Measurements from ENCODE around the gene ACTG1.

The ACTG1 gene

GRCh38 chr17:81539961-81540675 is 27.5 kb upstream of the ACTG1 start:
- TF ChIP-seq ZNF274 (IDR thresholded peaks at IDR 0.05; ENCODE audit: low read depth, low read length), result no peak
- H3K4me3 ChIP-seq (ENCODE audit: low read length), result no peak overlapping the region

DNA sequence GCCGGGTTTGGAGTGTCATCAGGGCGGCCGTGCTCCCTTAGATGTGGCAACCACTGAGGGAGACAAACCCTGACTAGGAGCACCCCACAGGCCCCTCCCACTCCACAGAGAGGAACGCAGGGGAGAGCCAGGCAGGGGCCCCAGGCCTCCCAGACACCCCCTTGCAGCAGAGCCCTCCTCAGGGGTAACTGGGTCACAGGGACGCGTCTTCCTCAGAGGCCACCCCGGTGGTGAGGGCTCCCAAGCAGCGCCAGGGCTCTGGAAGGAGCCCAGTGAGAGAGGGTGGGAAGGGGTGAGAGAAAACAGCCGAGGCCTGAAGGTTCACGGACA is 26.9 kb upstream of the ACTG1 start:
- H3K4me3 ChIP-seq (ENCODE audit: low read length), result no peak overlapping the region
- no peak for TF ChIP-seq ZNF274 (IDR thresholded peaks at IDR 0.05; ENCODE audit: low read depth, low read length)

DNA sequence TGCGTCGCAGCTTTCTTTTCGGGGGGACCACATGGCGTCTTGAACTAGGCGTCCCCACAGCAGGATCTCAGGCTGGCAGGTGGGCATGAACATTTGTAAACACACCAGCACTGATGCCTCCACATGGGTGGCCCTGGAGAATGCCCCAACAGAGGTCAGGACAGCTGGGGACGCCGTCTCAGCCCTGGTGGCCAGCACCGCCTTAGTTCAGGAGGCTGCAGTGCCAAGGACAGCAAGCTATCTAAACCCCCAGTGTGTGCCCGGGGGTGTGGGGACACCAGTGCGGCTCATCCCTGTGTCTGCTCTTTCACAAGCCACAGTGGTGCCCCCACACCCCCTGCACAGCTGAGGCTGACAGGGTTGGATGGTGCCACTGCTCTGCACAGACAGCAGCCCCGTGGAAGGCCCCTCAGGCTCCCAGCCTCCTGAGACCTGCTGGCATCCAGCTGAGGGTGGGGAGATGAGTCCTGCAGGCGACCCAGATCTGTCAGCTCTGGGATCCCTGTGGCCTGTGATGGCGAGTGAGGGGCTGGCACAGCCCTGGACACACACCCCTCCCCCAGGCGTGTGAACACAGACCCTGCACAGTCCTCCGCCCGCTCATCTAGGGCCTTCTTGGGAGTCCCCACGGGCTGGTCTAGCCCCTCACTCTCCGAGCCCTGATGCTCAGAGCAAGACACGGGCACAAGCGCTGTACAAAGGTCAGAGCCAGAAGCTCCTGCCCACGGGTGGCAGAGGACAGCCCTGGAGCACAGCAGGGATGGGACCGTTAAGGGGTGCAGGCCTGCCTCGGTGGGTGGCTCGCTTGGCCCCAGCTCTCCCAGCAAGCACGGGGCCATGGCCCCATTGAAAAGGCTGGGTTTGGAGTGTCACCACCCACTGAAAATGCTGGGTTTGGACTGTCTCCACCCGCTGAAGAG is 26.3 kb upstream of the ACTG1 start:
- no peak for TF ChIP-seq ZNF274 (IDR thresholded peaks at IDR 0.05; ENCODE audit: low read depth, low read length)
- H3K4me3 ChIP-seq (ENCODE audit: low read length), result no peak overlapping the region

DNA sequence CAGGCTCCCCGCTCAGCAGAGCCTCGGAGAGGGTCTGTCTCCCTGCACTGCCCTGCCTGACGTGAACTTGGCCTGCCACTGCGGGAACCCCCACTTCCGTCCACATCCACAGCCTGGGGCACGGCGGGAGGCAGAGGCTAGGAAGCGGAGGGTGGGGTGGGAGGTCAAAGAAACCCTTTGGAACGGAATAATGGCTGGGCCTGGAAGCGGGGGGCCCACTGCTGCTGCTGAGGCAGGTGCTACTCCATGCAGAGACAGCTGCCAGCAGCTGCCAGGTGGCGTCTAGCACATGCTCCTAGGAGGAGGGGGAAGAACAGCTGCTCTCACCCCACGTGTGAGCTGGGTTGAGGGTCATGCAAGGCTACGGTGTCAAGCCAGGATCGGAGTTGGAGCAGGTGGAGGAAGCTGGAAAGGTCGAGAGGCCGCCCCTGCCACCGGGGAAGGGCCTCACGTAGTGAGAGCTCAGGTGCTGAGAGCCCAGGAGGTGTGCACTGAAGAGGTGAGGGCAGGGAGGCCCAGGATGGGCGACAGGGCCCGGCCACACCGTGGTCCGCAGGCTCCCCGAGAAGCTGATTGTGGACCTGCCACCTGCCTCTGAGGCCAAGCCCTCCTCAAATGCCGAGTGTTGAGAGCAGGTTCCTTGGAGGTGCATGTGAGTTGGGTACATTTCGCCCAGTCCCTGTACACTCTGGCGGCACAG is 25.4 kb upstream of the ACTG1 start:
- no peak overlapping the region for H3K4me3 ChIP-seq (ENCODE audit: low read length)
- TF ChIP-seq ZNF274 (IDR thresholded peaks at IDR 0.05; ENCODE audit: low read depth, low read length), result no peak

GRCh38 chr17:81537343-81537855 is 24.8 kb upstream of the ACTG1 start:
- TF ChIP-seq ZNF274 (IDR thresholded peaks at IDR 0.05; ENCODE audit: low read depth, low read length), result no peak
- no peak overlapping the region for H3K4me3 ChIP-seq (ENCODE audit: low read length)

DNA sequence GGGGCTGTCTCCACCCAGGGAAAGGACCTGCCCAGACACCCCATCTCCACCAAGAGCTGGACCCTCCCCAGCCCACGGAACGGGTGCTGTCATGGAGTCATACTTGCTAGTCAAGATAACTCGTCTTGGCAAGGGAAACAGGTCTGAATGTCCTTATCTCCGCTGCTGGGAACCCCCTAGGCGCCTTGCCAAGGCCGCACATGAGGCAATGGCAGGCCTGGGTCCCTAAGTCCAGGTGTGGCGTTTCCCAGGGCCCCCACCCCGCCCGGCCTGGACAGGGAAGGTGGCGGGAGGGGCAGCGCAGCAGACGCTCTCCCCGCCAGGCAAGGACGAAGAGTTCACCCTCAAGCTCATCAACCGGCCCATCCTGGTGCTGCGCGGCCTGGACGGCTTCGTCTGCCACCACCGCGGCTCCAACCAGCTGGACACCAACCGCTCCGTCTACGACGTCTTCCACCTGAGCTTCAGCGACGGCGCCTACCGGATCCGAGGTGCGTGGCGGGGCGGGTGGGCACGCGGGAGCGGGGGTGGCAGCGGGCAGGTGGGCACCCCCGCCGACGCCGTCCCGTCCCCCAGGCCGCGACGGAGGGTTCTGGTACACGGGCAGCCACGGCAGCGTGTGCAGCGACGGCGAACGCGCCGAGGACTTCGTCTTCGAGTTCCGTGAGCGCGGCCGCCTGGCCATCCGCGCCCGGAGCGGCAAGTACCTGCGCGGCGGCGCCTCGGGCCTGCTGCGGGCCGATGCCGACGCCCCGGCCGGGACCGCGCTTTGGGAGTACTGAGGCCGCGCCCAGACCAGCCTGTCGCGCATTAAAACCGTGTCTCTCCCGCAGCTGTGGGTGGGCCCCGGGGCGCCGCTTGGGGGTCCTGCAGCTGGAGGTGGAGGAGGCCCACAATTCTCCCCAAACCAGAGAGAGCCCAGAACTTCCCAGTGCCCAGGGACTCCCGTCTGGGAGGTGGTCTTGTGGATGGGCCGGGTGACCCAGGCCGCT is 24.0 kb upstream of the ACTG1 start:
- no peak for TF ChIP-seq ZNF274 (IDR thresholded peaks at IDR 0.05; ENCODE audit: low read depth, low read length)
- no peak overlapping the region for H3K4me3 ChIP-seq (ENCODE audit: low read length)

- no peak for TF ChIP-seq ZNF274 (IDR thresholded peaks at IDR 0.05; ENCODE audit: low read depth, low read length)
These were observed 23.1 kb upstream of the ACTG1 start for GRCh38 chr17:81535480-81536298.

GRCh38 chr17:81535007-81535328 is 22.4 kb upstream of the ACTG1 start:
- no peak for TF ChIP-seq ZNF274 (IDR thresholded peaks at IDR 0.05; ENCODE audit: low read depth, low read length)
- H3K4me3 ChIP-seq (ENCODE audit: low read length), result no peak overlapping the region

More at GRCh38 chr17:81535480-81536298, 23.1 kb upstream of the ACTG1 start:
- H3K4me3 ChIP-seq (ENCODE audit: low read length), result no peak overlapping the region

DNA sequence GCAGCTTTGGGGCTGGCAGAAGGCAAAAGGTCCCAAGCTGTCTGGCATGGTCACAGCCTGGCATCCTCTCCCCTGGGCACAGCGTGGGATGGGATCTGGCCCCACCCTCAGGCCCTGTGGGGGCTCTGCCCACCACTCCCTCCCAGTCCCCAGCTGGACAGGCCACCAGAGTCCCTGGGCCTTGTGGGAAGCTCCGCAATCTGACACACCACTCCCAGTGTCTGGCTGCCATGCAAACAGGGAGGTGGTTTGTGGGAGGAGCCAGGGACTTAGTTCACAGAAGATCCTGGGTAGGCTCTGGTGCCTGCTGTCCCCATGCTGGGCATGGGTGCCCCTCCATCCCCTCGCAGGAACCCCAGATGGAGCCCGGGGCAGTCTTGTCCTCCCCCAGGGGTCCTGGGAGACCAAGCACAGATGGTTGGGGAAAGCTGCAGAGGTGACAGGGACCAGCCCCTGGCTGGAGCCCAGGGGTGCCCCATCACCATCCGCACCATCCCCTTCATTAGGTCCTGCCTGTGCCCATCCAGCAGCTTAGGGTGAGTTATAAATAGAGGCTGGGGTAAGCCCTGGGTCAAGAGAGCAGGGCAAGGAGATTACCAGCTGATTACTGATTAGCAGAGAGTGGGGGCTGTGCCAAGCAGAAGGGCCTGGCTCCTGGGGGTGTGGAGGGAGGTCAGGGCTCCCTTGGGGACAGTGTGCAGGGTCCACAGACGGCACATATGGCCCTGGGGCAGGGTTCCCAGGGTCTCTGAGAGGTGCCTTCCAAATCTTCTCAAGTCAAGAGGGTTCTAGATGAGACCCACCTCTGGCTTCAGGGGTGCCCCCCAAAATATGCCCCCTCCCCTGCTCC is 21.8 kb upstream of the ACTG1 start:
- TF ChIP-seq ZNF274 (IDR thresholded peaks at IDR 0.05; ENCODE audit: low read depth, low read length), result no peak

DNA sequence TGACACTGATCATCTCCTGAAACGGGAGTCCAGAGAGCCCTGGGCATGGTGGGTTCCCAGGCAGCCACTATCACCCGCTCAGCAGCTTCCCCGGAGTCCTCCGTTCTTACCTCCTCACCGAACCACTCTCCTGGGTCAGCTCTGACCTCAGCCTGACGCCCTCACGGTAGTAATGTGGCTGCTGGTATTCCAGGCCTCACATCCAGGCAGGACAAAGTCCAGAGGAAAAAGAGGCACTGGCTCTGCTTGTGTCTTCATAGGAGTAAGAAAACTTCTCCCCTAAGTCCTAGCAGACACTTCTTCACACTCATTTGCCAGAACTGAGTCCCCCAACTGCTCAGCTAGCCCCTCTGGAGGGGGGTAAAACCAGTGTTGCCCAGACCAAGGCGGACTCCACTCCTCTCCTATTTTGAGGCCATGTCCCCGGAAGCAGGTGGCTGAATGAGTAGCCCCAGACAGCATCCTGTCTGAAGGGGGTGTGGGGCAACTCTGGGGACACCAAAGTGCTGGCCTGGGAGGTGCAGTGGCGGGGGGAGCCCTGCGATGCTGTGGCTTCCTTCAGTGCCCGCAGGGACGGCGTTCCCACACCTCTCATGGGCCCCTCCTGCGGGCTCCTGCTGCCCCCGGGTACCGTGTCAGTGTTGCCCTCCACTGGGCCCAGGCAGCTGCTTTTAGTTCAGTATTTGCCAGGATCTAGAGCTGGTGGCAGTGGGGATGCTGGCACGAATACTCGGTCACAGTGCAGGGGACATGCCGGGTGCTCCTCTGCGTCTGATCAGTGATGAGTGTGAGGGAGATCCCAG is 20.9 kb upstream of the ACTG1 start:
- no peak for TF ChIP-seq ZNF274 (IDR thresholded peaks at IDR 0.05; ENCODE audit: low read depth, low read length)
- no peak overlapping the region for H3K4me3 ChIP-seq (ENCODE audit: low read length)

More for the DNA sequence above, 21.8 kb upstream of the ACTG1 start:
- no peak overlapping the region for H3K4me3 ChIP-seq (ENCODE audit: low read length)
